Stimulated activated CD8-positive, alpha-beta memory T cell treated with anti-CD3 and anti-CD28 coated beads, Interleukin-4, amount 100 ng/mL, for 1 hour (primary cell): ENCODE results near the gene SPARC.
"Not testable (repeated sequence)": the region's sequence is repeated elsewhere in the genome, so short reads cannot be mapped to it uniquely, and the experiment has no call there.

Experiments
- DNase-seq, 2 donors: peaks; one replicate each; pipeline ENCODE4 v3.0.0-alpha.2; 2020; ENCODE audit warnings: low read depth in 2 of 2, low spot score in 1 of 2

SPARC gene

GRCh38 chr5:151686674-151687407, at the start of gene SPARC:
Gene SPARC (minus strand): TSS chr5:151686915. CDS start chr5:151676188, 10,727 bp downstream.
- DNase-seq = no peak

- no peak for DNase-seq
Measured at GRCh38 chr5:151735646-151736045, 48.9 kb upstream of the SPARC start.

GRCh38 chr5:151734064-151734408, 47.3 kb upstream of the SPARC start:
- no peak for DNase-seq

GRCh38 chr5:151733358-151734063, 46.8 kb upstream of the SPARC start:
- no peak for DNase-seq

- DNase-seq = no peak
Measured at GRCh38 chr5:151730381-151730780, 43.7 kb upstream of the SPARC start.

- DNase-seq = not testable (repeated sequence)
Measured at GRCh38 chr5:151729597-151729996, 42.9 kb upstream of the SPARC start.

GRCh38 chr5:151724360-151724759, 37.6 kb upstream of the SPARC start:
- DNase-seq = no peak

GRCh38 chr5:151722546-151722945, 35.8 kb upstream of the SPARC start:
- DNase-seq = no peak

- DNase-seq = no peak
Measured at GRCh38 chr5:151721812-151722391, 35.2 kb upstream of the SPARC start.

- DNase-seq = no peak
Measured at GRCh38 chr5:151721087-151721646, 34.5 kb upstream of the SPARC start.

GRCh38 chr5:151720215-151720614, 33.5 kb upstream of the SPARC start:
- DNase-seq = no peak

GRCh38 chr5:151719228-151720000, 32.7 kb upstream of the SPARC start:
- DNase-seq = no peak

- DNase-seq = no peak
Measured at GRCh38 chr5:151718646-151719045, 31.9 kb upstream of the SPARC start.

- DNase-seq = no peak
Measured at GRCh38 chr5:151718153-151718552, 31.4 kb upstream of the SPARC start.

- DNase-seq = no peak
Measured at GRCh38 chr5:151717416-151717815, 30.7 kb upstream of the SPARC start.

- no peak for DNase-seq
Measured at GRCh38 chr5:151709109-151709735, 22.5 kb upstream of the SPARC start.

GRCh38 chr5:151708126-151708525, 21.4 kb upstream of the SPARC start:
- no peak for DNase-seq

GRCh38 chr5:151707567-151707966, 20.9 kb upstream of the SPARC start:
- no peak for DNase-seq

GRCh38 chr5:151706906-151707305, 20.2 kb upstream of the SPARC start:
- no peak for DNase-seq

GRCh38 chr5:151703780-151704179, 17.1 kb upstream of the SPARC start:
- DNase-seq = no peak

- no peak for DNase-seq
Measured at GRCh38 chr5:151703227-151703626, 16.5 kb upstream of the SPARC start.
